ENCODE measurements around the gene B4GALT2.
A peak's percentile ranks its signal among the peaks of the same experiment; 100 is the strongest.

B4GALT2 gene

GRCh38 chr1:43946236-43947060 lies 32.6 kb upstream of the B4GALT2 start, which contains the start of gene IPO13:
Gene IPO13, plus strand, starts transcription at chr1:43946950. Its CDS starts 651 bp downstream, at chr1:43947601.
- DNase-seq = peak; percentile 97

GRCh38 chr1:43947061-43947873 lies 31.7 kb upstream of the B4GALT2 start:
- no peak for DNase-seq

- DNase-seq = no peak
Measured at GRCh38 chr1:43947874-43948437, 31.1 kb upstream of the B4GALT2 start.

- DNase-seq = peak; percentile 61
Measured at GRCh38 chr1:43949678-43950077, 29.3 kb upstream of the B4GALT2 start.

- DNase-seq = no peak
Measured at GRCh38 chr1:43951021-43951985, 27.7 kb upstream of the B4GALT2 start.

GRCh38 chr1:43952731-43953346 lies 26.2 kb upstream of the B4GALT2 start:
- no peak for DNase-seq

- no peak for DNase-seq
Measured at GRCh38 chr1:43953361-43953760, 25.6 kb upstream of the B4GALT2 start.

GRCh38 chr1:43954036-43954435 lies 25.0 kb upstream of the B4GALT2 start:
- no peak for DNase-seq

- DNase-seq = no peak
Measured at GRCh38 chr1:43956234-43956633, 22.8 kb upstream of the B4GALT2 start.

GRCh38 chr1:43957407-43958040 lies 21.5 kb upstream of the B4GALT2 start:
- DNase-seq = no peak

- no peak for DNase-seq
Measured at GRCh38 chr1:43958351-43959255, 20.4 kb upstream of the B4GALT2 start.

GRCh38 chr1:43960798-43961197 lies 18.2 kb upstream of the B4GALT2 start:
- DNase-seq = no peak

GRCh38 chr1:43961692-43962091 lies 17.3 kb upstream of the B4GALT2 start:
- no peak for DNase-seq

GRCh38 chr1:43962324-43962723 lies 16.7 kb upstream of the B4GALT2 start:
- DNase-seq = no peak

GRCh38 chr1:43963006-43963405 lies 16.0 kb upstream of the B4GALT2 start:
- DNase-seq = no peak

- DNase-seq = no peak
Measured at GRCh38 chr1:43963890-43964289, 15.1 kb upstream of the B4GALT2 start.

- no peak for DNase-seq
Measured at GRCh38 chr1:43965316-43965715, 13.7 kb upstream of the B4GALT2 start.

- no peak for DNase-seq
Measured at GRCh38 chr1:43968348-43968948, 10.6 kb upstream of the B4GALT2 start.

- no peak for DNase-seq
Measured at GRCh38 chr1:43969416-43969745, 9.6 kb upstream of the B4GALT2 start.
